Measurements from ENCODE around the gene UNC13D. TPM values are rescaled to one million over a fixed set of nuclear protein-coding genes. Genes with fewer than 3 reads are reported as not detected.
"Not testable (repeated sequence)": the region's sequence is repeated elsewhere in the genome, so short reads cannot be mapped to it uniquely, and the experiment has no call there.

UNC13D gene
- total and polyA plus RNA-seq, 5 experiments from 2014 or later, result 50.3 to 153 (median 78.0) TPM

- Mint-ChIP-seq H3K36me3 (peaks cover 0 to 8% (median 0%) of the 10 kb centered on the region in 3 donors), H3K27me3 (no peaks in the 10 kb centered on the region), H3K9me3 (no peaks in the 10 kb centered on the region), H3K4me3 (peak overlapping the region in 2 of 10 donors; percentile 90 to 95), H3K27ac (peak overlapping the region in 6 of 10 donors; percentile 90 to 97 (median 92)), H3K4me1 (peaks cover 8 to 45% (median 29%) of the 10 kb centered on the region in 4 donors)
- DNase-seq (no peak), ATAC-seq (no peak)
- POLR2A ChIA-PET, result interaction anchor here (0.6 to 14.7 kb wide), 30 partner anchors 8 to 500 kb away, joined by 3 to 288 read pairs (median 8); partner anchors contain the start of genes ACOX1, GALK1, MRPL38 and PRPSAP1
These were observed 12.0 kb upstream of the UNC13D start for GRCh38 chr17:75856062-75856756.

GRCh38 chr17:75855310-75856061 lies 11.3 kb upstream of the UNC13D start, which contains the start of gene WBP2:
Gene WBP2 (minus strand): TSS chr17:75855335. CDS start chr17:75855297, 38 bp downstream.
- Mint-ChIP-seq H3K27me3 (no peaks in the 10 kb centered on the region), H3K4me1 (peaks cover 6 to 45% (median 28%) of the 10 kb centered on the region in 4 donors), H3K36me3 (peaks cover 0 to 15% (median 0%) of the 10 kb centered on the region in 3 donors), H3K9me3 (no peaks in the 10 kb centered on the region), H3K27ac (peak within 1 kb of the TSS in 6 of 10 donors; percentile 90 to 97 (median 92)), H3K4me3 (peak within 1 kb of the TSS in 2 of 10 donors; percentile 90 to 95)
- ATAC-seq (peak; percentile 87 to 91), DNase-seq (peak; percentile 90 to 99 (median 98))
- POLR2A ChIA-PET, result interaction anchor here (0.6 to 14.7 kb wide), 45 partner anchors 9 to 880 kb away, joined by 3 to 288 read pairs (median 6); partner anchors contain the start of genes ACOX1, GALK1, MRPL38 and PRPSAP1

- POLR2A ChIA-PET, result interaction anchor here (0.5 to 14.7 kb wide), 43 partner anchors 10 to 882 kb away, joined by 3 to 288 read pairs (median 6); partner anchors contain the start of genes GALK1, MRPL38, PRPSAP1 and RECQL5
These were observed 10.7 kb upstream of the UNC13D start for GRCh38 chr17:75854881-75855309.

GRCh38 chr17:75854101-75854748 lies 10.0 kb upstream of the UNC13D start:
- Mint-ChIP-seq H3K27me3 (no peaks in the 10 kb centered on the region), H3K4me3 (no peak overlapping the region), H3K27ac (no peak overlapping the region), H3K36me3 (peaks cover 0 to 28% (median 3%) of the 10 kb centered on the region in 3 donors), H3K9me3 (no peaks in the 10 kb centered on the region), H3K4me1 (peaks cover 6 to 49% (median 27%) of the 10 kb centered on the region in 4 donors)
- POLR2A ChIA-PET, result interaction anchor here (0.5 to 14.7 kb wide), 26 partner anchors 9 to 882 kb away, joined by 3 to 288 read pairs (median 8); partner anchors contain the start of genes GALK1, MRPL38, TRIM47 and TRIM65
- no peak for ATAC-seq
- DNase-seq, result no peak

More at GRCh38 chr17:75854881-75855309, 10.7 kb upstream of the UNC13D start:
- no peaks in the 10 kb centered on the region for H3K9me3 Mint-ChIP-seq
- no peak overlapping the region for H3K27ac Mint-ChIP-seq
- ATAC-seq (peak; percentile 12 to 24), DNase-seq (peak in 1 of 10 donors; percentile 65)
- peaks cover 0 to 21% (median 0%) of the 10 kb centered on the region in 3 donors for H3K36me3 Mint-ChIP-seq
- peaks cover 6 to 45% (median 28%) of the 10 kb centered on the region in 4 donors for H3K4me1 Mint-ChIP-seq
- H3K4me3 Mint-ChIP-seq, result no peak overlapping the region
- no peaks in the 10 kb centered on the region for H3K27me3 Mint-ChIP-seq

GRCh38 chr17:75853433-75853832 lies 9.2 kb upstream of the UNC13D start:
- Mint-ChIP-seq H3K4me1 (peaks cover 7 to 47% (median 27%) of the 10 kb centered on the region in 4 donors), H3K27ac (peak overlapping the region in 8 of 10 donors; percentile 25 to 81 (median 54)), H3K36me3 (peaks cover 0 to 33% (median 4%) of the 10 kb centered on the region in 3 donors), H3K9me3 (no peaks in the 10 kb centered on the region), H3K4me3 (peak overlapping the region in 7 of 10 donors; percentile 8 to 65 (median 48)), H3K27me3 (no peaks in the 10 kb centered on the region)
- POLR2A ChIA-PET, result interaction anchor here (0.6 to 14.7 kb wide), 15 partner anchors 8 to 883 kb away, joined by 3 to 288 read pairs (median 15); partner anchors contain the start of genes GALK1, TRIM47, TRIM65 and UNC13D
- DNase-seq (no peak), ATAC-seq (no peak)

- POLR2A ChIA-PET, result interaction anchor here (0.7 to 14.7 kb wide), 5 partner anchors 7 to 98 kb away, joined by 3 to 288 read pairs (median 3); partner anchors contain the start of genes TRIM47 and UNC13D
- peaks cover 9 to 49% (median 30%) of the 10 kb centered on the region in 4 donors for H3K4me1 Mint-ChIP-seq
- H3K27ac Mint-ChIP-seq, result peak overlapping the region in 4 of 10 donors; percentile 46 to 58 (median 56)
- DNase-seq, H3K9me3 Mint-ChIP-seq, H3K4me3 Mint-ChIP-seq, ATAC-seq, H3K27me3 Mint-ChIP-seq: not testable (repeated sequence)
- peaks cover 0 to 47% (median 6%) of the 10 kb centered on the region in 3 donors for H3K36me3 Mint-ChIP-seq
These were observed 7.4 kb upstream of the UNC13D start for GRCh38 chr17:75851693-75851991.

GRCh38 chr17:75850928-75851692 lies 6.9 kb upstream of the UNC13D start:
- H3K9me3 Mint-ChIP-seq, result no peaks in the 10 kb centered on the region
- DNase-seq (no peak), ATAC-seq (no peak)
- peak overlapping the region in 5 of 10 donors; percentile 27 to 58 (median 55) for H3K27ac Mint-ChIP-seq
- POLR2A ChIA-PET, result interaction anchor here (0.7 to 14.7 kb wide), 5 partner anchors 25 to 75 kb away, joined by 3 to 288 read pairs (median 5); partner anchors contain the start of genes TRIM47 and UNK
- H3K4me3 Mint-ChIP-seq, result peak overlapping the region in 1 of 10 donors; percentile 14
- no peaks in the 10 kb centered on the region for H3K27me3 Mint-ChIP-seq
- peaks cover 0 to 51% (median 8%) of the 10 kb centered on the region in 3 donors for H3K36me3 Mint-ChIP-seq
- H3K4me1 Mint-ChIP-seq, result peaks cover 4 to 44% (median 25%) of the 10 kb centered on the region in 4 donors

- no peak overlapping the region for H3K4me3 Mint-ChIP-seq
- H3K27ac Mint-ChIP-seq, result peak overlapping the region in 2 of 10 donors; percentile 13 to 59
- ATAC-seq (no peak), DNase-seq (no peak)
- H3K27me3 Mint-ChIP-seq, result no peaks in the 10 kb centered on the region
- POLR2A ChIA-PET, result interaction anchor here (0.7 to 8.6 kb wide), 7 partner anchors 26 to 96 kb away, joined by 4 to 122 read pairs (median 5); partner anchors contain the start of genes GALK1, TRIM65 and UNK
- H3K9me3 Mint-ChIP-seq, result no peaks in the 10 kb centered on the region
- H3K36me3 Mint-ChIP-seq, result peaks cover 0 to 55% (median 8%) of the 10 kb centered on the region in 3 donors
- H3K4me1 Mint-ChIP-seq, result peaks cover 4 to 48% (median 35%) of the 10 kb centered on the region in 4 donors
These were observed 5.5 kb upstream of the UNC13D start for GRCh38 chr17:75849724-75850123.

- DNase-seq, result no peak
- H3K36me3 Mint-ChIP-seq, result peaks cover 0 to 55% (median 8%) of the 10 kb centered on the region in 3 donors
- no peak for ATAC-seq
- POLR2A ChIA-PET, result interaction anchor here (0.8 to 8.6 kb wide), 7 partner anchors 25 to 95 kb away, joined by 3 to 122 read pairs (median 5); partner anchors contain the start of genes TRIM65 and UNK
- peaks cover 5 to 44% (median 33%) of the 10 kb centered on the region in 4 donors for H3K4me1 Mint-ChIP-seq
- H3K27me3 Mint-ChIP-seq, result no peaks in the 10 kb centered on the region
- no peak overlapping the region for H3K4me3 Mint-ChIP-seq
- peak overlapping the region in 2 of 10 donors; percentile 13 to 59 for H3K27ac Mint-ChIP-seq
- H3K9me3 Mint-ChIP-seq, result no peaks in the 10 kb centered on the region
These were observed 5.1 kb upstream of the UNC13D start for GRCh38 chr17:75849279-75849646.

- Mint-ChIP-seq H3K9me3 (no peaks in the 10 kb centered on the region), H3K27ac (peak overlapping the region in 9 of 10 donors; percentile 51 to 90 (median 77)), H3K4me3 (peak overlapping the region in 2 of 10 donors; percentile 19 to 58), H3K27me3 (no peaks in the 10 kb centered on the region), H3K36me3 (peaks cover 0 to 55% (median 8%) of the 10 kb centered on the region in 3 donors), H3K4me1 (peaks cover 7 to 42% (median 34%) of the 10 kb centered on the region in 4 donors)
- DNase-seq (peak; percentile 63 to 91 (median 76)), ATAC-seq (peak in 1 of 2 donors; percentile 44)
- POLR2A ChIA-PET, result interaction anchor here (0.8 to 8.6 kb wide), 7 partner anchors 21 to 95 kb away, joined by 3 to 122 read pairs (median 5); partner anchors contain the start of genes TRIM65 and UNK
These were observed 4.5 kb upstream of the UNC13D start for GRCh38 chr17:75848523-75849278.
